CD8-positive, alpha-beta memory T cell (primary cell): ENCODE results near the gene TECTA. TPM values are rescaled to one million over a fixed set of nuclear protein-coding genes. Genes with fewer than 3 reads are reported as not detected.

ENCODE experiments used
- CTCF ChIA-PET: fragments of 350-600 bp; sonication (Branson Sonifier 250); formaldehyde crosslinking; loops from one replicate; lab custom pipeline; 2021; ENCODE audit warnings: antibody characterized with exemption; lab: Charles Lee
- POLR2A ChIA-PET: fragments of 350-600 bp; sonication (Branson Sonifier 250); formaldehyde crosslinking; loops from one replicate; lab custom pipeline; 2021; ENCODE audit warnings: antibody characterized with exemption; lab: Charles Lee
- DNase-seq, 5 donors: peaks; one replicate each; pipeline versions ENCODE4 v3.0.0 to v3.0.0-alpha.2; 2020 to 2022; ENCODE audit warnings: mixed read lengths in 1 of 5
- H3K27ac ChIP-seq: one replicate; pipeline ENCODE4 v1.7.0; 2013; ENCODE audit warnings: low read depth, mild to moderate bottlenecking, low read length, moderate library complexity
- H3K27me3 ChIP-seq: 2 replicates; pipeline ENCODE4 v1.7.0; 2013; ENCODE audit warnings: low read length, mild to moderate bottlenecking; ENCODE audit not compliant: insufficient read depth, poor library complexity, severe bottlenecking
- H3K36me3 ChIP-seq: 2 replicates; pipeline ENCODE4 v1.7.0; 2013; ENCODE audit warnings: mild to moderate bottlenecking, low read length, moderate library complexity; ENCODE audit not compliant: insufficient read depth
- H3K4me1 ChIP-seq: 2 replicates; pipeline ENCODE4 v1.7.0; 2013; ENCODE audit warnings: mild to moderate bottlenecking, low read length, moderate library complexity; ENCODE audit not compliant: insufficient read depth
- H3K4me3 ChIP-seq: 2 replicates; pipeline ENCODE4 v1.7.0; 2013; ENCODE audit warnings: mild to moderate bottlenecking, low read length
- H3K9me3 ChIP-seq: 2 replicates; pipeline ENCODE4 v1.7.0; 2013; ENCODE audit warnings: mild to moderate bottlenecking, low read length
- H3K27ac Mint-ChIP-seq, 8 donors: one replicate each; pipeline ENCODE4 v1.8.0; 2020 to 2021; ENCODE audit warnings: mixed read lengths in 8 of 8, mild to moderate bottlenecking in 6 of 8, inconsistent platforms in 3 of 8, moderate library complexity in 3 of 8
- H3K27me3 Mint-ChIP-seq, 2 donors: one replicate each; pipeline ENCODE4 v1.8.0; 2020 to 2021; ENCODE audit warnings: mixed read lengths in 2 of 2, mild to moderate bottlenecking in 1 of 2, moderate library complexity in 1 of 2
- H3K36me3 Mint-ChIP-seq, 3 donors: one replicate each; pipeline ENCODE4 v1.8.0; 2020 to 2021; ENCODE audit warnings: mixed read lengths in 3 of 3, inconsistent platforms in 1 of 3, mild to moderate bottlenecking in 1 of 3
- H3K4me1 Mint-ChIP-seq, 3 donors: one replicate each; pipeline ENCODE4 v1.8.0; 2020 to 2021; ENCODE audit warnings: mixed read lengths in 3 of 3, inconsistent platforms in 1 of 3, mild to moderate bottlenecking in 1 of 3
- H3K4me3 Mint-ChIP-seq, 7 donors: one replicate each; pipeline ENCODE4 v1.8.0; 2020 to 2021; ENCODE audit warnings: mixed read lengths in 7 of 7, mild to moderate bottlenecking in 6 of 7, moderate library complexity in 4 of 7, inconsistent platforms in 2 of 7
- H3K9me3 Mint-ChIP-seq, 5 donors: one replicate each; pipeline ENCODE4 v1.8.0; 2020 to 2022; ENCODE audit warnings: mixed read lengths in 5 of 5, mild to moderate bottlenecking in 3 of 5, moderate library complexity in 2 of 5, inconsistent platforms in 1 of 5
- polyA plus RNA-seq: library from polyadenylated mRNA; unstranded; fragments of 300-500 nt; fragmentation: Illumina TruSeq; gene quantifications from one replicate; pipeline ENCODE4 v1.2.3, GENCODE V29; 2021
- total RNA-seq, 2 experiments: library from RNA; stranded (reverse); gene quantifications; one replicate each; pipeline ENCODE4 v1.2.3, GENCODE V29; 2021

Gene TECTA
- total and polyA plus RNA-seq, 3 experiments from 2014 or later: 0.29 to 0.39 TPM; not detected in 1

- no peak for DNase-seq
- Mint-ChIP-seq H3K4me3 (no peak overlapping the region), H3K9me3 (no peaks in the 10 kb centered on the region), H3K27ac (no peak overlapping the region), H3K27me3 (peaks cover 6 to 8% of the 10 kb centered on the region in 2 donors), H3K4me1 (no peaks in the 10 kb centered on the region), H3K36me3 (no peaks in the 10 kb centered on the region)
- H3K27me3 ChIP-seq: no peaks in the 10 kb centered on the region
- ChIA-PET CTCF (no interaction called here), POLR2A (no interaction called here)
- H3K27ac ChIP-seq: no peak overlapping the region
- no peak overlapping the region for H3K4me3 ChIP-seq
- no peaks in the 10 kb centered on the region for H3K4me1 ChIP-seq
- no peaks in the 10 kb centered on the region for H3K9me3 ChIP-seq
- no peaks in the 10 kb centered on the region for H3K36me3 ChIP-seq
These were observed 122.1 kb downstream of the TECTA start for GRCh38 chr11:121223161-121223560.

DNA sequence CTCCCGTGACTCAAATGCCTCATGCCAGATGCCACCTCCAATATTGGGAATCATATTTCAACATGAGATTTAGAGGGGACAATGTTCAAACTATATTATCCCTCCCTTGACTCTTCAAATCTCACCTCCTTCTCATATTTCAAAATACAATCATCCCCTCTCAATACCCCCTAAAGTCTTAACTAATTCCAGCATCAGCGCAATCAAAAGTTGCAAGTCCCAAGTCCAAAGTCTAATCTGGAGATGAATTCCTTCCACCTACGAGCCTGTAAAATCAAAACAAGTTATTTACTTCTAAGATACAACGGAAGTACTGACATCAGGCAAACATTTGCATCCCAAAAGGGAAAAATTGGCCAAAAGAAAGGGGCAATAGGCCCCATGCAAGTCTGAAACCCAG is 124.3 kb downstream of the TECTA start:
- ChIA-PET CTCF (no interaction called here), POLR2A (no interaction called here)
- Histone ChIP-seq H3K4me3 (no peak overlapping the region), H3K36me3 (no peaks in the 10 kb centered on the region), H3K27ac (no peak overlapping the region), H3K9me3 (no peaks in the 10 kb centered on the region), H3K4me1 (no peaks in the 10 kb centered on the region), H3K27me3 (no peaks in the 10 kb centered on the region)
- Mint-ChIP-seq H3K27ac (no peak overlapping the region), H3K4me3 (no peak overlapping the region), H3K4me1 (no peaks in the 10 kb centered on the region), H3K36me3 (no peaks in the 10 kb centered on the region), H3K27me3 (peaks cover 4 to 12% of the 10 kb centered on the region in 2 donors), H3K9me3 (no peaks in the 10 kb centered on the region)
- DNase-seq: no peak

DNA sequence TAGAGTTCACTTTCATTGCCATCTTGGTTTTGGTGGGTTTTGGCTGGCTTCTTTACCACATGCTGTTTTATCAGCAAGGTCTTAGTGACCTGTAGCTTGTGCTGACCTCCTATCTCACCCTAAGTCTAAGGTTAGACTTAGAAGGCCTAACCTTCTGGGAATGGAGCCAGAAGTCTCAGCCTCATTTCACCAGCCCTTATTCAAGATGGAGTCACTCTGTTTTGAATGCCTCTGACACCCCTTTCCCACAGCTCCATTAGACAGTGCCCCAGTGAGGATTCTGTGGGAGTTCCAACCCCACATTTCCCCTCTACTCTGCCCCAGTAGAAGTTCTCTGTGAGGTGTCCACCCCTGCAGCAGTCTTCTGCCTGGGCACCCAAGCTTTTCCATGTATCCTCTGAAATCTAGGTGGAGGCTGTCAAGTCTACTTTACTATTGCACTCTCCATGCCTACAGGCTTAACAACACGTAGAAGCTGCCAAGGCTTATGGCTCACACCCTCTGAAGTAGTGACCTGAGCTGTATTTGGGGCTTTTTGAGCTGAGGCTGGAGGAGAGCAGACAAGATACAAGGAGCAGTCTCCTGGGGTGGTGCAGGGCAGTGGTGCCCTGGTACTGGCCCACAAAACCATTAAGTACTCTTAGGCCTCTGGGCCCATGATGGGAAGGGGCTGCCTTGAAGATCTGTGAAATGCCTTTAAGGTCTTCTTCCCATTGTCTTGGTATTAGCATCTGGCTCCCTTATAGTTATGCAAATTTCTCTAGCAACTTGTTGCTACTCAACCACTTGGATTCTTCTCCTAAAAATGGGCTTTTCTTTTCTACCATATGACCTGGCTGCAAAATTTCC is 125.6 kb downstream of the TECTA start:
- DNase-seq: no peak
- H3K9me3 Mint-ChIP-seq: no peaks in the 10 kb centered on the region
- H3K4me1 Mint-ChIP-seq: no peaks in the 10 kb centered on the region
- H3K4me3 Mint-ChIP-seq: no peak overlapping the region
- H3K27ac ChIP-seq: no peak overlapping the region
- H3K36me3 Mint-ChIP-seq: no peaks in the 10 kb centered on the region
- no peaks in the 10 kb centered on the region for H3K36me3 ChIP-seq
- no peak overlapping the region for H3K4me3 ChIP-seq
- peaks cover 6 to 24% of the 10 kb centered on the region in 2 donors for H3K27me3 Mint-ChIP-seq
- no peaks in the 10 kb centered on the region for H3K27me3 ChIP-seq
- no peaks in the 10 kb centered on the region for H3K9me3 ChIP-seq
- ChIA-PET POLR2A (no interaction called here), CTCF (interaction anchor here (0.9 kb wide), 1 partner anchor 32 kb away, joined by 4 read pairs; no protein-coding TSS in a partner anchor)
- no peak overlapping the region for H3K27ac Mint-ChIP-seq
- no peaks in the 10 kb centered on the region for H3K4me1 ChIP-seq

DNA sequence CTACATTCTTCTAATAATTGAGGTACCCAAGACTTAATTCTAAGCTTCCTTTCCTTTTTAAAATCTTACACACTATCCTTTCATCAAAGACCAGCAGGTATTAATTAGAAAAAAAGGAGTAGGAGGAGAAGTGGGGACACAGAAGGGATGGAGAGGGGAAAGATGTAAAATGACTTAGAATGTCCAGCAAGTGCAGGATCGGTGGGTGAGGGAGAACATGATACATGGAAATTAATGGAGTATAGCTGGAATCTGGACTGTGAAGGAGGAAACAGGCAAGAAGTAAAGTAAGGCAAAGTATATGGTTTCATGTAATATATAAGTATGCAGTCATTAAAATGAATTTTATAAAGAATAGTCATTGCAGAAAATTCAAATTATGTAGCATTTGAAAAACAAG is 127.8 kb downstream of the TECTA start:
- Mint-ChIP-seq H3K36me3 (no peaks in the 10 kb centered on the region), H3K27me3 (peaks cover 6 to 36% of the 10 kb centered on the region in 2 donors), H3K4me3 (no peak overlapping the region), H3K27ac (no peak overlapping the region), H3K4me1 (no peaks in the 10 kb centered on the region), H3K9me3 (no peaks in the 10 kb centered on the region)
- H3K4me3 ChIP-seq: no peak overlapping the region
- no peak overlapping the region for H3K27ac ChIP-seq
- peaks cover 2% of the 10 kb centered on the region for H3K27me3 ChIP-seq
- POLR2A ChIA-PET: no interaction called here
- H3K9me3 ChIP-seq: no peaks in the 10 kb centered on the region
- no peak for DNase-seq
- CTCF ChIA-PET: no interaction called here
- no peaks in the 10 kb centered on the region for H3K36me3 ChIP-seq
- H3K4me1 ChIP-seq: no peaks in the 10 kb centered on the region

GRCh38 chr11:121229495-121230215 is 128.6 kb downstream of the TECTA start:
- Mint-ChIP-seq H3K27ac (no peak overlapping the region), H3K4me3 (no peak overlapping the region), H3K36me3 (no peaks in the 10 kb centered on the region), H3K4me1 (no peaks in the 10 kb centered on the region), H3K27me3 (peaks cover 10 to 44% of the 10 kb centered on the region in 2 donors), H3K9me3 (no peaks in the 10 kb centered on the region)
- no peak for DNase-seq
- Histone ChIP-seq H3K4me3 (no peak overlapping the region), H3K36me3 (no peaks in the 10 kb centered on the region), H3K4me1 (no peaks in the 10 kb centered on the region), H3K9me3 (no peaks in the 10 kb centered on the region), H3K27ac (no peak overlapping the region), H3K27me3 (peaks cover 9% of the 10 kb centered on the region)
- ChIA-PET CTCF (no interaction called here), POLR2A (no interaction called here)

- Mint-ChIP-seq H3K27ac (no peak overlapping the region), H3K27me3 (peaks cover 16 to 62% of the 10 kb centered on the region in 2 donors), H3K36me3 (no peaks in the 10 kb centered on the region), H3K4me3 (no peak overlapping the region), H3K9me3 (no peaks in the 10 kb centered on the region), H3K4me1 (peaks cover 0 to 6% (median under 1%) of the 10 kb centered on the region in 3 donors)
- no peak overlapping the region for H3K4me3 ChIP-seq
- DNase-seq: no peak
- peaks cover 9% of the 10 kb centered on the region for H3K27me3 ChIP-seq
- H3K27ac ChIP-seq: no peak overlapping the region
- POLR2A ChIA-PET: no interaction called here
- H3K36me3 ChIP-seq: no peaks in the 10 kb centered on the region
- no peaks in the 10 kb centered on the region for H3K4me1 ChIP-seq
- CTCF ChIA-PET: no interaction called here
- H3K9me3 ChIP-seq: no peaks in the 10 kb centered on the region
These were observed 130.7 kb downstream of the TECTA start for GRCh38 chr11:121231576-121232278.

- peaks cover 0 to 18% (median 7%) of the 10 kb centered on the region in 3 donors for H3K4me1 Mint-ChIP-seq
- Histone ChIP-seq H3K9me3 (no peaks in the 10 kb centered on the region), H3K36me3 (no peaks in the 10 kb centered on the region), H3K4me3 (no peak overlapping the region), H3K4me1 (no peaks in the 10 kb centered on the region), H3K27ac (no peak overlapping the region), H3K27me3 (peaks cover 13% of the 10 kb centered on the region)
- H3K27ac Mint-ChIP-seq: no peak overlapping the region
- peaks cover 24 to 72% of the 10 kb centered on the region in 2 donors for H3K27me3 Mint-ChIP-seq
- POLR2A ChIA-PET: no interaction called here
- no peak for DNase-seq
- CTCF ChIA-PET: interaction anchor here (1.7 kb wide), 1 partner anchor 40 kb away, joined by 4 read pairs; no protein-coding TSS in a partner anchor
- no peak overlapping the region for H3K4me3 Mint-ChIP-seq
- H3K9me3 Mint-ChIP-seq: no peaks in the 10 kb centered on the region
- H3K36me3 Mint-ChIP-seq: no peaks in the 10 kb centered on the region
These were observed 134.0 kb downstream of the TECTA start for GRCh38 chr11:121235057-121235456.
